SK-N-SH (cell line): ENCODE data around the gene PARVG.

ENCODE experiments used
- FOSL2 ChIP-seq: IDR thresholded peaks from 2 replicates; pipeline ENCODE4 v1.4.0; 2012; ENCODE audit warnings: low read depth, mild to moderate bottlenecking, moderate library complexity, borderline replicate concordance
- FOXJ3 ChIP-seq: sonication (generic); formaldehyde crosslinking; IDR thresholded peaks from 2 replicates; pipeline ENCODE4 v1.5.1; 2020; ENCODE audit warnings: mild to moderate bottlenecking, missing genetic modification reagents
- FOXM1 ChIP-seq: IDR thresholded peaks from 2 replicates; pipeline ENCODE4 v1.4.0; 2012; ENCODE audit warnings: low read depth, mild to moderate bottlenecking
- JUND ChIP-seq: IDR thresholded peaks from 2 replicates; pipeline ENCODE4 v1.4.0; 2012
- POLR2AphosphoS5 ChIP-seq: IDR thresholded peaks from 2 replicates; pipeline ENCODE4 v1.6.1; 2012; ENCODE audit warnings: low read depth, low read length
- RAD21 ChIP-seq: IDR thresholded peaks from 2 replicates; pipeline ENCODE4 v1.6.1; 2012; ENCODE audit warnings: mild to moderate bottlenecking, low read length
- RCOR1 ChIP-seq: fragments of 150-350 bp; IDR thresholded peaks from 2 replicates; pipeline ENCODE4 v1.6.1; 2017; ENCODE audit warnings: antibody characterized with exemption, low read length
- SIN3A ChIP-seq: IDR thresholded peaks from 2 replicates; pipeline ENCODE4 v1.6.1; 2012; ENCODE audit warnings: low read depth, mild to moderate bottlenecking, low read length, moderate library complexity, borderline replicate concordance
- TEAD4 ChIP-seq: IDR thresholded peaks from 2 replicates; pipeline ENCODE4 v1.4.0; 2012; ENCODE audit warnings: mild to moderate bottlenecking, borderline replicate concordance; ENCODE audit not compliant: insufficient read depth
- TF ChIP-seq, protein P1 (sequence below): fragments of 200-600 bp; sonication (generic); IDR thresholded peaks from 2 replicates; pipeline ENCODE4 v1.6.1; 2017; ENCODE audit warnings: antibody characterized with exemption, mild to moderate bottlenecking, moderate library complexity
- TF ChIP-seq, protein P2 (sequence below): fragments of 150-350 bp; IDR thresholded peaks from 2 replicates; pipeline ENCODE4 v1.6.1; 2016; ENCODE audit warnings: mild to moderate bottlenecking, low read depth, low read length
- TF ChIP-seq, protein P3 (sequence below): IDR thresholded peaks from 2 replicates; pipeline ENCODE4 v1.6.1; 2012; ENCODE audit warnings: mild to moderate bottlenecking, low read depth, low read length, moderate library complexity
- TF ChIP-seq, protein P4 (sequence below): IDR thresholded peaks from 2 replicates; pipeline ENCODE4 v1.4.0; 2012; ENCODE audit warnings: low read depth, borderline replicate concordance

DNA sequence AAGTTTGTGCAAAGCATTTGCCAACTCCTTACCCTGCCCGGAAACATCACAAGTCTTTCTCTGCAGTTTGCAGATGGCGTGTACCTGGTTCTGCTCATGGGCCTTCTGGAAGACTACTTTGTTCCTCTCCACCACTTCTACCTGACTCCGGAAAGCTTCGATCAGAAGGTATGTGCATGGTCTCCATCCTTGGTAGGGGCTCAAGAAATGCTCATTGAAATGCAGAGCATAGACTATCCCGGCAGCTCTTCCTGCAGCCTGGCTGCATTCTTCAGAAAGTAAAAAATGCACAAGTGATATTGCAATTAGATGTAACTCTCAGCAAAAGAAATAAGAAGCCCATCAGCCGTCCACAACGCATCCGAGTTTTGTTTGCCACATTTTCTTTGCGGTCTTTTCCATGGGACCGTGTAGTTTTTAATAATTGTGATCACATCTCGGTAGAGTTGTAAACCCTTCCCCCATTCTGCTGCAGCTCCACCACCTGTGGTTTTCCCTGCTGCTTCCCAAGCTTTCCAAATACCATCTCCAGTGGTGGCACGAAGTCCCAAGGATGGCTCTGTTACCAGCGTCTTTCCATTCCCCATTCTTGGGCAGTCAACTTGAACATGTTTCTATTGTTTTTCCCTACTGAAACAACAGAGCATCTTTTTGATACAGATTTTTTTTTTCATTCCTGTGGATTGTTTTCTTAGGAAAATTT lies 22.7 kb upstream of the PARVG start:
- TF ChIP-seq, protein P1, sequence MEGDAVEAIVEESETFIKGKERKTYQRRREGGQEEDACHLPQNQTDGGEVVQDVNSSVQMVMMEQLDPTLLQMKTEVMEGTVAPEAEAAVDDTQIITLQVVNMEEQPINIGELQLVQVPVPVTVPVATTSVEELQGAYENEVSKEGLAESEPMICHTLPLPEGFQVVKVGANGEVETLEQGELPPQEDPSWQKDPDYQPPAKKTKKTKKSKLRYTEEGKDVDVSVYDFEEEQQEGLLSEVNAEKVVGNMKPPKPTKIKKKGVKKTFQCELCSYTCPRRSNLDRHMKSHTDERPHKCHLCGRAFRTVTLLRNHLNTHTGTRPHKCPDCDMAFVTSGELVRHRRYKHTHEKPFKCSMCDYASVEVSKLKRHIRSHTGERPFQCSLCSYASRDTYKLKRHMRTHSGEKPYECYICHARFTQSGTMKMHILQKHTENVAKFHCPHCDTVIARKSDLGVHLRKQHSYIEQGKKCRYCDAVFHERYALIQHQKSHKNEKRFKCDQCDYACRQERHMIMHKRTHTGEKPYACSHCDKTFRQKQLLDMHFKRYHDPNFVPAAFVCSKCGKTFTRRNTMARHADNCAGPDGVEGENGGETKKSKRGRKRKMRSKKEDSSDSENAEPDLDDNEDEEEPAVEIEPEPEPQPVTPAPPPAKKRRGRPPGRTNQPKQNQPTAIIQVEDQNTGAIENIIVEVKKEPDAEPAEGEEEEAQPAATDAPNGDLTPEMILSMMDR, result no peak
- TF ChIP-seq FOXJ3 (CRISPR knock-in tag), result no peak
- TF ChIP-seq, protein P2, sequence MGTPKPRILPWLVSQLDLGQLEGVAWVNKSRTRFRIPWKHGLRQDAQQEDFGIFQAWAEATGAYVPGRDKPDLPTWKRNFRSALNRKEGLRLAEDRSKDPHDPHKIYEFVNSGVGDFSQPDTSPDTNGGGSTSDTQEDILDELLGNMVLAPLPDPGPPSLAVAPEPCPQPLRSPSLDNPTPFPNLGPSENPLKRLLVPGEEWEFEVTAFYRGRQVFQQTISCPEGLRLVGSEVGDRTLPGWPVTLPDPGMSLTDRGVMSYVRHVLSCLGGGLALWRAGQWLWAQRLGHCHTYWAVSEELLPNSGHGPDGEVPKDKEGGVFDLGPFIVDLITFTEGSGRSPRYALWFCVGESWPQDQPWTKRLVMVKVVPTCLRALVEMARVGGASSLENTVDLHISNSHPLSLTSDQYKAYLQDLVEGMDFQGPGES, result no peak
- TF ChIP-seq, protein P3, sequence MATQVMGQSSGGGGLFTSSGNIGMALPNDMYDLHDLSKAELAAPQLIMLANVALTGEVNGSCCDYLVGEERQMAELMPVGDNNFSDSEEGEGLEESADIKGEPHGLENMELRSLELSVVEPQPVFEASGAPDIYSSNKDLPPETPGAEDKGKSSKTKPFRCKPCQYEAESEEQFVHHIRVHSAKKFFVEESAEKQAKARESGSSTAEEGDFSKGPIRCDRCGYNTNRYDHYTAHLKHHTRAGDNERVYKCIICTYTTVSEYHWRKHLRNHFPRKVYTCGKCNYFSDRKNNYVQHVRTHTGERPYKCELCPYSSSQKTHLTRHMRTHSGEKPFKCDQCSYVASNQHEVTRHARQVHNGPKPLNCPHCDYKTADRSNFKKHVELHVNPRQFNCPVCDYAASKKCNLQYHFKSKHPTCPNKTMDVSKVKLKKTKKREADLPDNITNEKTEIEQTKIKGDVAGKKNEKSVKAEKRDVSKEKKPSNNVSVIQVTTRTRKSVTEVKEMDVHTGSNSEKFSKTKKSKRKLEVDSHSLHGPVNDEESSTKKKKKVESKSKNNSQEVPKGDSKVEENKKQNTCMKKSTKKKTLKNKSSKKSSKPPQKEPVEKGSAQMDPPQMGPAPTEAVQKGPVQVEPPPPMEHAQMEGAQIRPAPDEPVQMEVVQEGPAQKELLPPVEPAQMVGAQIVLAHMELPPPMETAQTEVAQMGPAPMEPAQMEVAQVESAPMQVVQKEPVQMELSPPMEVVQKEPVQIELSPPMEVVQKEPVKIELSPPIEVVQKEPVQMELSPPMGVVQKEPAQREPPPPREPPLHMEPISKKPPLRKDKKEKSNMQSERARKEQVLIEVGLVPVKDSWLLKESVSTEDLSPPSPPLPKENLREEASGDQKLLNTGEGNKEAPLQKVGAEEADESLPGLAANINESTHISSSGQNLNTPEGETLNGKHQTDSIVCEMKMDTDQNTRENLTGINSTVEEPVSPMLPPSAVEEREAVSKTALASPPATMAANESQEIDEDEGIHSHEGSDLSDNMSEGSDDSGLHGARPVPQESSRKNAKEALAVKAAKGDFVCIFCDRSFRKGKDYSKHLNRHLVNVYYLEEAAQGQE, result no peak
- no peak for TF ChIP-seq SIN3A
- no peak for TF ChIP-seq RAD21
- no peak for TF ChIP-seq TEAD4
- TF ChIP-seq, protein P4, sequence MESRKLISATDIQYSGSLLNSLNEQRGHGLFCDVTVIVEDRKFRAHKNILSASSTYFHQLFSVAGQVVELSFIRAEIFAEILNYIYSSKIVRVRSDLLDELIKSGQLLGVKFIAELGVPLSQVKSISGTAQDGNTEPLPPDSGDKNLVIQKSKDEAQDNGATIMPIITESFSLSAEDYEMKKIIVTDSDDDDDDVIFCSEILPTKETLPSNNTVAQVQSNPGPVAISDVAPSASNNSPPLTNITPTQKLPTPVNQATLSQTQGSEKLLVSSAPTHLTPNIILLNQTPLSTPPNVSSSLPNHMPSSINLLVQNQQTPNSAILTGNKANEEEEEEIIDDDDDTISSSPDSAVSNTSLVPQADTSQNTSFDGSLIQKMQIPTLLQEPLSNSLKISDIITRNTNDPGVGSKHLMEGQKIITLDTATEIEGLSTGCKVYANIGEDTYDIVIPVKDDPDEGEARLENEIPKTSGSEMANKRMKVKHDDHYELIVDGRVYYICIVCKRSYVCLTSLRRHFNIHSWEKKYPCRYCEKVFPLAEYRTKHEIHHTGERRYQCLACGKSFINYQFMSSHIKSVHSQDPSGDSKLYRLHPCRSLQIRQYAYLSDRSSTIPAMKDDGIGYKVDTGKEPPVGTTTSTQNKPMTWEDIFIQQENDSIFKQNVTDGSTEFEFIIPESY, result no peak
- TF ChIP-seq JUND, result no peak
- TF ChIP-seq POLR2AphosphoS5, result no peak
- TF ChIP-seq FOXM1, result no peak
- no peak for TF ChIP-seq RCOR1
- no peak for TF ChIP-seq FOSL2
